ENCODE measurements around the gene VASN. TPM values are rescaled to one million over a fixed set of nuclear protein-coding genes. Genes with fewer than 3 reads are reported as not detected.

VASN gene
- total and polyA plus RNA-seq, 2 donors from 2014 or later = 75.7 to 82.7 TPM

DNA sequence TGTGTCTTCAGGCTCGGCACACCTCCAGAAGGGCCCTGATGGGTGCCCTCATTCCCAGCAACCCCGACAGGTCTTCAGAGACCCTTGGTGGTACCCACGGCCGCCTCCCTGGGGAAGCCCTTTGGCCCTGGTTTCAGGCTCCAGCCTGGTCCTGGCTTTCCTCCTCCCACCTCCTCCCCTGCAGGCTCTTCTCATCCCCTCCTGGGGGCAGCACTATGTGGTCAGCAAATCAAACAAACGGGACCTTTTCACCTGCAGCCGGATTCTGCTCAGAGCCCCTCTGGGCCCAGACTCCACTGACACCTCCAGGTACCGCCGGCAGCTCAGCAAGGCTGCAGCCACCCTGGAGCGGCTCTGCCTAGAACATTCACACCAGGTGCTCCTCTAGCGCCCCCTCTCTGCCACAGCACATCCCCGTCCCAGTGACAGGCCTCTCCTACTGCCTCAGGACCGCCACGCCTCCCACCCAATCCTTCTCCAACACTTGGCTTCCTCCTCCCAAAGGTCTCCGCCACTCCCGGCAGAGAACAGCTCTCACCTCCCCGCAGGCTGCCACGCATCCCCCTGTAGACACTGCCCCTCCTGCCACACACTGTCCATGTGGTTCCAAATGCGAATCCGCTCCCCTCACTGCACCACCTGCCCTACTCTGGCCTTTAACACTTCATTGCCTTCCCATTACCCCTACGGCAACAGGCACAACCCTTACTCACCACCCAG lies 32.8 kb downstream of the VASN start:
- Histone ChIP-seq H3K9ac (ENCODE audit: low read length in 3 of 3) (no peak overlapping the region), H3K27me3 (ENCODE audit: control insufficient read depth, insufficient read depth, low read length) (no peaks in the 10 kb centered on the region), H3K27ac (ENCODE audit: low read depth in 2 of 2, low read length in 2 of 2) (no peak overlapping the region), H3K36me3 (ENCODE audit: control insufficient read depth in 2 of 3, insufficient read depth in 3 of 3, low read length in 3 of 3) (peaks cover 0 to 3% (median 0%) of the 10 kb centered on the region in 3 donors), H3K9me3 (ENCODE audit: control insufficient read depth in 2 of 3, insufficient read depth in 1 of 3, low read length in 3 of 3) (no peaks in the 10 kb centered on the region), H3K4me3 (ENCODE audit: low read length in 3 of 3) (no peak overlapping the region), H3K4me1 (ENCODE audit: control insufficient read depth in 2 of 3, insufficient read depth in 2 of 3, low read depth in 1 of 3, low read length in 3 of 3) (peaks cover 0 to 4% (median 2%) of the 10 kb centered on the region in 3 donors)
- TF ChIP-seq, protein P1, sequence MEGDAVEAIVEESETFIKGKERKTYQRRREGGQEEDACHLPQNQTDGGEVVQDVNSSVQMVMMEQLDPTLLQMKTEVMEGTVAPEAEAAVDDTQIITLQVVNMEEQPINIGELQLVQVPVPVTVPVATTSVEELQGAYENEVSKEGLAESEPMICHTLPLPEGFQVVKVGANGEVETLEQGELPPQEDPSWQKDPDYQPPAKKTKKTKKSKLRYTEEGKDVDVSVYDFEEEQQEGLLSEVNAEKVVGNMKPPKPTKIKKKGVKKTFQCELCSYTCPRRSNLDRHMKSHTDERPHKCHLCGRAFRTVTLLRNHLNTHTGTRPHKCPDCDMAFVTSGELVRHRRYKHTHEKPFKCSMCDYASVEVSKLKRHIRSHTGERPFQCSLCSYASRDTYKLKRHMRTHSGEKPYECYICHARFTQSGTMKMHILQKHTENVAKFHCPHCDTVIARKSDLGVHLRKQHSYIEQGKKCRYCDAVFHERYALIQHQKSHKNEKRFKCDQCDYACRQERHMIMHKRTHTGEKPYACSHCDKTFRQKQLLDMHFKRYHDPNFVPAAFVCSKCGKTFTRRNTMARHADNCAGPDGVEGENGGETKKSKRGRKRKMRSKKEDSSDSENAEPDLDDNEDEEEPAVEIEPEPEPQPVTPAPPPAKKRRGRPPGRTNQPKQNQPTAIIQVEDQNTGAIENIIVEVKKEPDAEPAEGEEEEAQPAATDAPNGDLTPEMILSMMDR (IDR thresholded peaks at IDR 0.05; ENCODE audit: borderline replicate concordance, extremely low read depth, insufficient read depth) = peak; percentile 34
- peak; percentile 53 to 78 (median 70) for DNase-seq
- no peak for FAIRE-seq
- intact Hi-C loops (cut with DNase I) = loop anchor here (5.0 to 10.0 kb wide), 2 partner anchors 42 to 120 kb away; no protein-coding TSS in a partner anchor

GRCh38 chr16:4404967-4405696 lies 33.5 kb downstream of the VASN start:
- Histone ChIP-seq H3K27me3 (ENCODE audit: control insufficient read depth, insufficient read depth, low read length) (no peaks in the 10 kb centered on the region), H3K9ac (ENCODE audit: low read length in 3 of 3) (no peak overlapping the region), H3K4me3 (ENCODE audit: low read length in 3 of 3) (no peak overlapping the region), H3K36me3 (ENCODE audit: control insufficient read depth in 2 of 3, insufficient read depth in 3 of 3, low read length in 3 of 3) (peaks cover 0 to 3% (median 0%) of the 10 kb centered on the region in 3 donors), H3K27ac (ENCODE audit: low read depth in 2 of 2, low read length in 2 of 2) (no peak overlapping the region), H3K9me3 (ENCODE audit: control insufficient read depth in 2 of 3, insufficient read depth in 1 of 3, low read length in 3 of 3) (no peaks in the 10 kb centered on the region), H3K4me1 (ENCODE audit: control insufficient read depth in 2 of 3, insufficient read depth in 2 of 3, low read depth in 1 of 3, low read length in 3 of 3) (peaks cover 0 to 4% (median 2%) of the 10 kb centered on the region in 3 donors)
- intact Hi-C loops (cut with DNase I) = loop anchor here (5.0 to 10.0 kb wide), 2 partner anchors 43 to 120 kb away; no protein-coding TSS in a partner anchor
- TF ChIP-seq, protein P1 (IDR thresholded peaks at IDR 0.05; ENCODE audit: borderline replicate concordance, extremely low read depth, insufficient read depth) = no peak
- DNase-seq (peak in 2 of 5 donors; percentile 62 to 77), FAIRE-seq (no peak)

GRCh38 chr16:4407543-4408322 lies 36.1 kb downstream of the VASN start:
- peaks cover 0 to 3% (median 0%) of the 10 kb centered on the region in 3 donors for H3K36me3 ChIP-seq (ENCODE audit: control insufficient read depth in 2 of 3, insufficient read depth in 3 of 3, low read length in 3 of 3)
- TF ChIP-seq, protein P1 (IDR thresholded peaks at IDR 0.05; ENCODE audit: borderline replicate concordance, extremely low read depth, insufficient read depth) = no peak
- peak in 1 of 5 donors; percentile 69 for DNase-seq

More at GRCh38 chr16:4407543-4408322, 36.1 kb downstream of the VASN start:
- Histone ChIP-seq H3K9me3 (ENCODE audit: control insufficient read depth in 2 of 3, insufficient read depth in 1 of 3, low read length in 3 of 3) (no peaks in the 10 kb centered on the region), H3K4me3 (ENCODE audit: low read length in 3 of 3) (no peak overlapping the region), H3K27ac (ENCODE audit: low read depth in 2 of 2, low read length in 2 of 2) (no peak overlapping the region), H3K9ac (ENCODE audit: low read length in 3 of 3) (no peak overlapping the region), H3K4me1 (ENCODE audit: control insufficient read depth in 2 of 3, insufficient read depth in 2 of 3, low read depth in 1 of 3, low read length in 3 of 3) (peaks cover 0 to 5% (median 0%) of the 10 kb centered on the region in 3 donors), H3K27me3 (ENCODE audit: control insufficient read depth, insufficient read depth, low read length) (no peaks in the 10 kb centered on the region)
- no peak for FAIRE-seq
- intact Hi-C loops (cut with DNase I) = loop anchor here (10.0 kb wide), 1 partner anchor 123 kb away; no protein-coding TSS in a partner anchor
